Mucosa of stomach (tissue), 1 donor: ENCODE results near the gene RFFL.
"Not testable (repeated sequence)": the region's sequence is repeated elsewhere in the genome, so short reads cannot be mapped to it uniquely, and the experiment has no call there.

Source experiments
- H3K27me3 ChIP-seq: one replicate; pipeline ENCODE4 v1.7.0; 2013; ENCODE audit warnings: mild to moderate bottlenecking, low read length; ENCODE audit not compliant: control insufficient read depth, insufficient read depth
- H3K36me3 ChIP-seq: one replicate; pipeline ENCODE4 v1.7.0; 2013; ENCODE audit warnings: low read length; ENCODE audit not compliant: control insufficient read depth, insufficient read depth
- H3K4me1 ChIP-seq: one replicate; pipeline ENCODE4 v1.7.0; 2013; ENCODE audit warnings: mild to moderate bottlenecking, low read length; ENCODE audit not compliant: control insufficient read depth, insufficient read depth
- H3K4me3 ChIP-seq: one replicate; pipeline ENCODE4 v1.7.0; 2013; ENCODE audit warnings: low read length
- H3K9ac ChIP-seq: one replicate; pipeline ENCODE4 v1.7.0; 2013; ENCODE audit warnings: mild to moderate bottlenecking, low read length, moderate library complexity
- H3K9me3 ChIP-seq: one replicate; pipeline ENCODE4 v1.7.0; 2013; ENCODE audit warnings: mild to moderate bottlenecking, low read length, moderate library complexity; ENCODE audit not compliant: control insufficient read depth
- donor health status: Pancreatic carcinoma.

Gene RFFL

GRCh38 chr17:35016369-35016768 is 47.1 kb downstream of the RFFL start:
- Histone ChIP-seq H3K36me3 (peaks cover 10% of the 10 kb centered on the region), H3K4me3 (no peak overlapping the region)

DNA sequence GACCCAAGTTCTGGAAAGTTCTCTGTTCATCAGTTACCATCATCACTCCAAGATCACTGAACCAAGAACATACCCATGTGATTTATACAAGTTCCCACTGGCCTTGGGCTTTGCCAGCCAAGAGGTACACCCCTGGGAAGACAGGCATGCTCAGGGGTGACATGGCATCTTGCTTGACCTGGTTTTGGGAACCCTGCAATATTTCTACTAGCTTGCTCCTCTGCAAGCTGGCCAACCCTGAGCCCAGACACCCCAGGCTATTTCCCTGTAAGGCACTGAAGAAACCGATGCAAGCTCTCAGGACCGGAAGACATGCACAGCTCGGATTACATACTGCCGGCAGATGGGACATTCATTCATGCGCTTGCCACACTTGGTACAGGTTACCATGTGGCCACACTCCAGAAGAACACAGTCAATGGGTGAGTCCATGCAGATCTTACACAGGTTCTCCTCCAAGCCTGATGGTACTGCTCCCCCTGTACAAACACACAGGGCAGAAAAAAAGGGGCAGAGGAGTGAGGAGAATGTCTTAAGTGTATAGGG is 51.8 kb downstream of the RFFL start:
- no peaks in the 10 kb centered on the region for H3K27me3 ChIP-seq
- no peak overlapping the region for H3K9ac ChIP-seq
- H3K4me1 ChIP-seq = no peaks in the 10 kb centered on the region
- H3K36me3 ChIP-seq = peaks cover 10% of the 10 kb centered on the region
- H3K4me3 ChIP-seq = no peak overlapping the region
- no peaks in the 10 kb centered on the region for H3K9me3 ChIP-seq

More at GRCh38 chr17:35016369-35016768, 47.1 kb downstream of the RFFL start:
- no peaks in the 10 kb centered on the region for H3K9me3 ChIP-seq
- no peaks in the 10 kb centered on the region for H3K27me3 ChIP-seq
- peaks cover 20% of the 10 kb centered on the region for H3K4me1 ChIP-seq
- H3K9ac ChIP-seq = no peak overlapping the region

DNA sequence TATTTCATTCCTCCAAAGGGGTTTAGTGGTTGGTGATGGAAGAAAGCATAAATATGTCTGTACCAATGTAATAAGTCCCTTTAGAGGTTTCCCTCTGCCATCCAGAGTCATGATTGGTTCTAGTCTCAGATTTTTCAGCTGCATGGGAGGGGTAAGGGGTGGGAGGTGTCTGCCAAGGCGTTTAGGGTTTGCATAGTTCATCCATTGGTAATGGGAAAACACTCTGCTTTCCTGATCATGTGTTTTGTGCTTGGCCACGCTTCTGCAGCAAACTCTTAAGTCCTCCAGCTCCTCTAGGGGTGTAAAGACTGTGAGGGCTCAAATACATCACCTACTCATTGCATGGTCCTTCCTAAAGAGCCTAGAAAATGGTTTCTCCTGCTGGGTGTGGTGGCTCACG is 53.4 kb downstream of the RFFL start:
- Histone ChIP-seq H3K36me3 (peaks cover 10% of the 10 kb centered on the region), H3K4me3 (no peak overlapping the region), H3K9ac (no peak overlapping the region), H3K9me3 (no peaks in the 10 kb centered on the region), H3K27me3 (no peaks in the 10 kb centered on the region), H3K4me1 (no peaks in the 10 kb centered on the region)

GRCh38 chr17:35006961-35007360 is 56.5 kb downstream of the RFFL start:
- H3K4me1 ChIP-seq = peaks cover 16% of the 10 kb centered on the region

DNA sequence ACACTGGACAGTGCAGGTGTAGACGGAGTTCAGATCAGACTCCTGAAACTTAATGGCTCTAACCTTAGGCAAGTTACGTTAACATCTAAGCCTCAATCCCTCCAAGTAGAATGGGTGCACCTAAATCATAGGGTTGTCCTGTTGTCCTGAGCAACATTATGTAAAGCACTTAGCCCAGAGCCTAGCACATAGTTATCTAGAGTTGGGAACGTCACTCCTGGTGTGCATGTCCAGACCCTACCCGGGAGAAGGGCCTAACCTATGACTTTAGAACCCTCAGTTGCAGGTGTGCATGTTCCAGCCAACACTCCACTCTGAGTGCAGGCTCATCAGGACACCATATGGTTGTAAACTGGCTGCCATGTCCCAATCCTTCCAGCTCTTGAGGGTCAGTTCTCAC is 57.2 kb downstream of the RFFL start:
- Histone ChIP-seq H3K9ac (no peak overlapping the region), H3K9me3 (no peaks in the 10 kb centered on the region), H3K4me1 (peaks cover 22% of the 10 kb centered on the region), H3K27me3 (no peaks in the 10 kb centered on the region), H3K4me3 (no peak overlapping the region), H3K36me3 (peaks cover 6% of the 10 kb centered on the region)

More at GRCh38 chr17:35006961-35007360, 56.5 kb downstream of the RFFL start:
- Histone ChIP-seq H3K9ac (no peak overlapping the region), H3K36me3 (peaks cover under 1% of the 10 kb centered on the region), H3K4me3 (no peak overlapping the region), H3K9me3 (no peaks in the 10 kb centered on the region), H3K27me3 (no peaks in the 10 kb centered on the region)

DNA sequence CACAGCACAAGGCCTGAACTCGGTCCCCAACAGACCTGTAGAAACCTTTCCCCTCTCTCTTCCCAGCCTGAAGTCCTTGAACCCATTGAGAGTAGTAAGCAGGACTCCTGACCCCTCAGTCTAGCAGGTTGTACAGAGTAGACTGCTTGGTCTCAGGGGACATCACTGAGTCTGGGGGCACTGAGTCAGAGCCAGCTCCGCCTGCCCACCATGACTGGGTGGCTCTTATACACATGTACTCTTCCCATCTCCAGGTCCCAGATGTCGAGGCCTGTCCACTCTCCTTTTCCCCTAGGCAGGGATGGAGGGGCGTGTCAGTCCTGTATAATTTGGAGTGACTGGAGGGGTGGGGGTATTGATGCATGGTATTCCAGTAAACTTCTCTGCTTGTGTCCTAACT is 59.7 kb downstream of the RFFL start:
- Histone ChIP-seq H3K4me1 (peaks cover 24% of the 10 kb centered on the region), H3K4me3 (no peak overlapping the region), H3K9me3 (no peaks in the 10 kb centered on the region), H3K9ac (no peak overlapping the region), H3K36me3 (peaks cover 6% of the 10 kb centered on the region), H3K27me3 (no peaks in the 10 kb centered on the region)

GRCh38 chr17:35002876-35003551 is 60.5 kb downstream of the RFFL start:
- Histone ChIP-seq H3K9me3 (no peaks in the 10 kb centered on the region), H3K4me1 (peaks cover 29% of the 10 kb centered on the region), H3K27me3 (no peaks in the 10 kb centered on the region), H3K9ac (no peak overlapping the region), H3K36me3 (peaks cover 6% of the 10 kb centered on the region), H3K4me3 (no peak overlapping the region)

DNA sequence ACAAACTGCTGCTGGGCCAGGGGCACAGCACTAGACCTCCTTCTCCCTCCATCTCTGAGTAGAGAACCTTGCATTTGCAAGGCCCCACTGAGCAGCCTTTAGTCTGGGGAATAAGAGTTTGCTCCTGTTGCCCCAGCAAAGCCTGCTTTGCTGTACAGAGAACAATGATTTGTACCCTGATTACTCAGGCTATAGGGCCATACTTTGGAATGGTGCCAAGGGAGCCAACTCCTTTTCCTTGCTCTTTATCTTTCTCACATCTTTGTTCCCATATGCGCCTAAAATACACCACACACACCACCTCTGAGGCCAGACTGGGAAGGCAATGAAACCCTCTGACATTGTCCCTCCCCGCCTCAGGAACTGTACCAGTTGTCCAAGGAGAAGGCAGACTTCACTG is 62.0 kb downstream of the RFFL start:
- Histone ChIP-seq H3K4me1 (peaks cover 43% of the 10 kb centered on the region), H3K27me3 (no peaks in the 10 kb centered on the region), H3K9ac (no peak overlapping the region), H3K9me3 (no peaks in the 10 kb centered on the region), H3K36me3 (peaks cover 9% of the 10 kb centered on the region), H3K4me3 (no peak overlapping the region)

DNA sequence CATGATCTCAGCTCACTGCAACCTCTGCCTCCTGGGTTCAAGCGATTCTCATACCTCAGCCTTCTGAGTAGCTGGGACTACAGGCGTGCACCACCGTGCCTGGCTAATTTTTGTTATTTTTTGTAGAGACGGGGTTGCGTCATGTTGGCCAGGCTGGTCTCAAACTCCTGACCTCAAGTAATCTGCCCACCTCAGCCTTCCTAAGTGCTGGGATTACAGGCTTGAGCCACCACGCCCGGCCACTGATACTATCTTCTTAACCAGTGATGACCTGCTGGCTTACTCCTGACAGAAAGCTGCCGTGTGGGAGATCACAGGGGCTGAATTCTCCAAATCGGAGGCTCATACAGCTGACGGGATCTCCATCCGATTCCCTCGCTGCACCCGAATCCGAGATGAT is 62.5 kb downstream of the RFFL start:
- H3K9me3 ChIP-seq, H3K27me3 ChIP-seq, H3K4me3 ChIP-seq, H3K36me3 ChIP-seq, H3K9ac ChIP-seq: not testable (repeated sequence)
- H3K4me1 ChIP-seq = peaks cover 43% of the 10 kb centered on the region

DNA sequence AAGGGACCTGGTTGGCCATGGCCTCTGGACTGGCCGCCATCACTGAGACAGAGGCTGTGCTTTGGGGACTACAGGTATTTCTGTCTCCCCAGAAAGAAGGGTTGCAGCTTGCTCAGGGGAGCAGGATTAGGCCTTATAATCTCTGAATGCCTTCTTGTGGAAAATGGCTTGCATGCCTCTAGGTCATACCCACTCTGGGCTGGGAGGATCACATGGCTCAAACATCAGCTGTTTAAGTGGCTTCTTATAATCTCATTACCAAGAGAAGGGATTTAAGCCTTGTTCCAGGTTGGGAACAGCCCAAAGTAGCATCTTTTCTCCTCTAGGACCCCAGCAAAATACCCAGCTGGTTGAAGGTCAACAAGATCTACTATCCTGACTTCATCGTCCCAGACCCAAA is 64.1 kb downstream of the RFFL start:
- H3K4me3 ChIP-seq = no peak overlapping the region
- H3K4me1 ChIP-seq = peaks cover 43% of the 10 kb centered on the region
- no peak overlapping the region for H3K9ac ChIP-seq
- no peaks in the 10 kb centered on the region for H3K27me3 ChIP-seq
- no peaks in the 10 kb centered on the region for H3K9me3 ChIP-seq
- peaks cover 9% of the 10 kb centered on the region for H3K36me3 ChIP-seq

DNA sequence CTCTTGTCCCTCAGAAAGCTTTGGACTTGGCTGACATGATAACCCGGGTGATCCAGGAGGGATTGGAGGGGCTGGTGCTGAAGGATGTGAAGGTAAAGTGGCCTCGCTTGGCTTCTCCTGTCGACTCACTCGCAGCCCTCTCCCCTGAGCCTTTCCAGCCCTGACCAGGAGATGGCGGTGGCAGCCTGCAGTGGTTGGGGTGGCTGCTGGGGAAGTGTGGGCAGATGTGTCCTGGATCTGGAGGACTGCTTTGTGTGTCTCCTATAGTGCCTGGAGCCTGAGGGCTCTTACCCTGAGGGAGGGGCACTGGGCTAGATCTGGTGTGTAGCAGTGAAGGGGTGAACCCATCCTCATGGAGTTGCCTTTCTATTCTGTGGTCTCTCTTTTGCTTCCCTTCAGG is 65.3 kb downstream of the RFFL start:
- H3K9me3 ChIP-seq = no peaks in the 10 kb centered on the region
- no peak overlapping the region for H3K9ac ChIP-seq
- H3K4me1 ChIP-seq = peaks cover 39% of the 10 kb centered on the region
- H3K27me3 ChIP-seq = no peaks in the 10 kb centered on the region
- no peak overlapping the region for H3K4me3 ChIP-seq
- peaks cover 9% of the 10 kb centered on the region for H3K36me3 ChIP-seq

DNA sequence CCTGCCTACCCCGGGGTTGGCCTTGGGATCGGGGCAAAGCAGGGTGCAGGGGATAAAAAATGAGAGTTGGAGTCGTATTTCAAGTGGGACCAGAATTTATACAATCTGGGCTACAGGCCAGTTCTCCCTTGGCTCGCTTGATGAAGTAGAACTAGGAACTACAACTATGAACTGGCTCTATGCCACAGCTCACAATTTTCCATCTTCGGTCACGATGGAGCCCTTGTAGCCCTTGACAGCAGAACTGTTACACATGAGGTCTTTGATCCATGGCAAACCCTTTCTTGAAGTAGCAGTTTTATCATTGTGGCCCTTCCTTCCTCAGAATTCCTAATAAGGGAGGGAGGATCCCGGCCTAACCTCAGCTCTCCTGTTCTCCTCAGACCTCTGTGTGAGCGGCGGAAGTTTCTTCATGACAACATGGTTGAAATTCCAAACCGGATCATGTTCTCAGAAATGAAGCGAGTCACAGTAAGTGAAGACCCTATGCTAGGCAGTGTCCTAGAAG is 66.1 kb downstream of the RFFL start:
- H3K36me3 ChIP-seq = peaks cover 9% of the 10 kb centered on the region
- H3K9ac ChIP-seq = no peak overlapping the region
- peaks cover 31% of the 10 kb centered on the region for H3K4me1 ChIP-seq
- no peaks in the 10 kb centered on the region for H3K9me3 ChIP-seq
- no peaks in the 10 kb centered on the region for H3K27me3 ChIP-seq
- H3K4me3 ChIP-seq = no peak overlapping the region
